HepG2 (cell line): ENCODE measurements around the gene ARHGAP29. TPM values are rescaled to one million over a fixed set of nuclear protein-coding genes. Genes with fewer than 3 reads are reported as not detected.
A peak's percentile ranks its signal among the peaks of the same experiment; 100 is the strongest.

Experiments used
- DMAP1 ChIP-seq: IDR thresholded peaks from 2 replicates; pipeline ENCODE4 v1.6.1; 2016
- ELF3 ChIP-seq: IDR thresholded peaks from 2 replicates; pipeline ENCODE4 v1.6.1; 2016; ENCODE audit warnings: missing genetic modification reagents, missing compliant biosample characterization
- ERF ChIP-seq: IDR thresholded peaks from 2 replicates; pipeline ENCODE4 v1.6.1; 2018; ENCODE audit warnings: missing biosample characterization, missing genetic modification reagents
- KLF12 ChIP-seq: sonication (generic); formaldehyde crosslinking; IDR thresholded peaks from 2 replicates; pipeline ENCODE4 v1.4.0; 2020; ENCODE audit warnings: missing genetic modification reagents, borderline replicate concordance
- MXD4 ChIP-seq: IDR thresholded peaks from 2 replicates; pipeline ENCODE4 v1.6.1; 2016; ENCODE audit warnings: mild to moderate bottlenecking, missing biosample characterization, missing genetic modification reagents
- PRPF4 ChIP-seq: fragments of 200-400 bp; formaldehyde crosslinking; IDR thresholded peaks from 2 replicates; pipeline ENCODE4 v1.6.1; 2016; ENCODE audit warnings: low read length, low read depth; ENCODE audit not compliant: poor library complexity, severe bottlenecking
- RELA ChIP-seq: sonication (generic); formaldehyde crosslinking; IDR thresholded peaks from 2 replicates; pipeline ENCODE4 v1.4.0; 2020; ENCODE audit warnings: missing genetic modification reagents
- SATB2 ChIP-seq: sonication (generic); formaldehyde crosslinking; IDR thresholded peaks from 2 replicates; pipeline ENCODE4 v1.5.0; 2020; ENCODE audit warnings: missing genetic modification reagents
- SMAD9 ChIP-seq: sonication (generic); formaldehyde crosslinking; IDR thresholded peaks from 2 replicates; pipeline ENCODE4 v1.5.1; 2020; ENCODE audit warnings: mild to moderate bottlenecking, missing genetic modification reagents
- TOE1 ChIP-seq: sonication (generic); formaldehyde crosslinking; IDR thresholded peaks from 2 replicates; pipeline ENCODE4 v1.4.0; 2020; ENCODE audit warnings: mild to moderate bottlenecking, missing genetic modification reagents
- ZNF354B ChIP-seq: sonication (generic); formaldehyde crosslinking; IDR thresholded peaks from 2 replicates; pipeline ENCODE4 v1.8.0; 2022; ENCODE audit warnings: mild to moderate bottlenecking, missing genetic modification reagents
- ZNF547 ChIP-seq: sonication (generic); formaldehyde crosslinking; IDR thresholded peaks from 2 replicates; pipeline ENCODE4 v1.5.1; 2020; ENCODE audit warnings: mild to moderate bottlenecking, missing genetic modification reagents
- ZNF644 ChIP-seq: IDR thresholded peaks from 2 replicates; pipeline ENCODE4 v1.6.1; 2016; ENCODE audit warnings: low read depth
- ZSCAN31 ChIP-seq: sonication (generic); formaldehyde crosslinking; IDR thresholded peaks from 2 replicates; pipeline ENCODE4 v1.5.0; 2020; ENCODE audit warnings: low read depth, mild to moderate bottlenecking, missing genetic modification reagents
- polyA plus RNA-seq, 8 experiments: library from polyadenylated mRNA; depleted of rRNA in 3 of 8; stranded (reverse) in 7 of 8; unstranded in 1 of 8; fragments of >200 nt; fragmentation: Illumina TruSeq in 4 of 8; extraction: Trizol in 4 of 8; gene quantifications; 2 replicates each; pipeline versions ENCODE4 v1.2.1 to v1.2.3, GENCODE V29; 2011 to 2016; ENCODE audit warnings: low read depth in 4 of 8, missing spikeins in 1 of 8, mixed read lengths in 1 of 8; ENCODE audit not compliant: insufficient read depth in 1 of 8
- total RNA-seq, 5 experiments: library from RNA; depleted of rRNA; stranded (reverse); fragments of >200 nt; fragmentation: Illumina TruSeq; extraction: Trizol; gene quantifications; 2 replicates each; pipeline ENCODE4 v1.2.3, GENCODE V29; 2016; ENCODE audit warnings: low read depth in 1 of 5
- TF ChIP-seq, protein P1 (sequence below): sonication (generic); formaldehyde crosslinking; IDR thresholded peaks from 2 replicates; pipeline ENCODE4 v1.4.0; 2020; ENCODE audit warnings: low read depth, missing genetic modification reagents
- TF ChIP-seq, protein P2 (sequence below): sonication (generic); formaldehyde crosslinking; IDR thresholded peaks from 2 replicates; pipeline ENCODE4 v1.5.1; 2020; ENCODE audit warnings: mild to moderate bottlenecking, missing genetic modification reagents, moderate library complexity
- TF ChIP-seq, protein P3 (sequence below): sonication (generic); formaldehyde crosslinking; IDR thresholded peaks from 2 replicates; pipeline ENCODE4 v1.8.1; 2023; ENCODE audit warnings: mild to moderate bottlenecking, missing genetic modification reagents
- TF ChIP-seq, protein P4 (sequence below): sonication (generic); formaldehyde crosslinking; conservative IDR thresholded peaks from 2 replicates; pipeline ENCODE4 v1.5.0; 2020; ENCODE audit warnings: missing genetic modification reagents

ARHGAP29 gene
- total and polyA plus RNA-seq, 2 of the 13 experiments (the other 11 are each of a cell fraction or from before 2014, with no cell fraction given) = 12.8 to 18.3 TPM

DNA sequence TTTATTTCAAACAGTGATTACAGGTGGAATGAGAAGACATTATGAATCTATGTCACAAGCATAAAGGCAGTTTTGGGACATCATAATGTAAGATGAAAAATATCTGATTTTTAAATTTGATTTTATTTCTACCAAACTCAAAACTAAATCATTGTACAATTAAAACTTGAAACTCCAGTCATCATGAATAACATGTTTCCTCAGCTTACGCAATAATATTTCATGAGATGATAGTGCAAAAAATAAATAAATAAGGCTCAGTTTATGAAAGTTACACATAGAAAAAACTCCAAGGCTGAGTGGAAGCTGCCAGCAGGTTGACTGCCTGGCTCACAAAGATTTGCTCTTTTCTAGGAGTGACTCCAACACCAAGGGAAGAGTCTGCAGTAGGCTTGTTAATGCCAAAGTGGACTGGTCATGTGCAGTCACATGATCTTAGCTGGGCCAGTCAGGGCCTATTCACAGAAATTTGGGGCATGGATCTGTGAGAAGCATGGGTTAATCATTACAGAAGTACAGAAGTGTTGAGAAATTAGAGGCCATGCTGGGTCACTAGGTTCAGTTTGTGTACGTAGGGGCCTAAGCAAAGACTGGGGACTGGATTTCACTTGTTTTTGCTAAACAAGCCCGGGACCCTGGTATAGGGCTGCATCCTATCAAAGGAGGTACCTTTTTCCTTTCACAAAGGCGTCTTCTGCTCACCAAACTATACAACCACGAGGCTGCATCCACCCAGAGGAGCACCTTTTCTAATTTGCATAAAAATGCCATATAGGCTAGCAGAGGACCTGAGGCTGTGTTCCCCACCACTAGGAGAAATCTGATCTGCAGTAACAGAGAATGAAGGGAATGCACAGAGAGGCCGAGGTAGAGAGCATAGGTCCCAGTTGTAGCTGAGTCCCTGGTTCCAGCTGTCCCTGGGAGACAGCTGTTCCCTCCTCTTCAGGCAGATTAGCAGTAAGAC lies 111.6 kb downstream of the ARHGAP29 start (continued):
- TF ChIP-seq ZNF644 (CRISPR knock-in tag) = peak; percentile 98
- peak; percentile 50; the same call in 1 of the 2 replicates for TF ChIP-seq ZSCAN31 (CRISPR knock-in tag)
- TF ChIP-seq, protein P1, sequence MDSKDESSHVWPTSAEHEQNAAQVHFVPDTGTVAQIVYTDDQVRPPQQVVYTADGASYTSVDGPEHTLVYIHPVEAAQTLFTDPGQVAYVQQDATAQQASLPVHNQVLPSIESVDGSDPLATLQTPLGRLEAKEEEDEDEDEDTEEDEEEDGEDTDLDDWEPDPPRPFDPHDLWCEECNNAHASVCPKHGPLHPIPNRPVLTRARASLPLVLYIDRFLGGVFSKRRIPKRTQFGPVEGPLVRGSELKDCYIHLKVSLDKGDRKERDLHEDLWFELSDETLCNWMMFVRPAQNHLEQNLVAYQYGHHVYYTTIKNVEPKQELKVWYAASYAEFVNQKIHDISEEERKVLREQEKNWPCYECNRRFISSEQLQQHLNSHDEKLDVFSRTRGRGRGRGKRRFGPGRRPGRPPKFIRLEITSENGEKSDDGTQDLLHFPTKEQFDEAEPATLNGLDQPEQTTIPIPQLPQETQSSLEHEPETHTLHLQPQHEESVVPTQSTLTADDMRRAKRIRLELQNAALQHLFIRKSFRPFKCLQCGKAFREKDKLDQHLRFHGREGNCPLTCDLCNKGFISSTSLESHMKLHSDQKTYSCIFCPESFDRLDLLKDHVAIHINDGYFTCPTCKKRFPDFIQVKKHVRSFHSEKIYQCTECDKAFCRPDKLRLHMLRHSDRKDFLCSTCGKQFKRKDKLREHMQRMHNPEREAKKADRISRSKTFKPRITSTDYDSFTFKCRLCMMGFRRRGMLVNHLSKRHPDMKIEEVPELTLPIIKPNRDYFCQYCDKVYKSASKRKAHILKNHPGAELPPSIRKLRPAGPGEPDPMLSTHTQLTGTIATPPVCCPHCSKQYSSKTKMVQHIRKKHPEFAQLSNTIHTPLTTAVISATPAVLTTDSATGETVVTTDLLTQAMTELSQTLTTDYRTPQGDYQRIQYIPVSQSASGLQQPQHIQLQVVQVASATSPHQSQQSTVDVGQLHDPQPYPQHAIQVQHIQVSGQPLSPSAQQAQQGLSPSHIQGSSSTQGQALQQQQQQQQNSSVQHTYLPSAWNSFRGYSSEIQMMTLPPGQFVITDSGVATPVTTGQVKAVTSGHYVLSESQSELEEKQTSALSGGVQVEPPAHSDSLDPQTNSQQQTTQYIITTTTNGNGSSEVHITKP (CRISPR knock-in tag) = 0 out of 2 replicates have a peak, but pooled peaks have one; percentile 20
- TF ChIP-seq ERF = peak; percentile 67; the same call in 1 of the 2 replicates
- no peak for TF ChIP-seq RELA (CRISPR knock-in tag)
- TF ChIP-seq SATB2 = no peak
- TF ChIP-seq ZNF354B (CRISPR knock-in tag) = no peak
- peak; percentile 49; the same call in 1 of the 2 replicates for TF ChIP-seq ELF3 (CRISPR knock-in tag)
- peak; percentile 53 for TF ChIP-seq MXD4 (CRISPR knock-in tag)
- TF ChIP-seq, protein P2, sequence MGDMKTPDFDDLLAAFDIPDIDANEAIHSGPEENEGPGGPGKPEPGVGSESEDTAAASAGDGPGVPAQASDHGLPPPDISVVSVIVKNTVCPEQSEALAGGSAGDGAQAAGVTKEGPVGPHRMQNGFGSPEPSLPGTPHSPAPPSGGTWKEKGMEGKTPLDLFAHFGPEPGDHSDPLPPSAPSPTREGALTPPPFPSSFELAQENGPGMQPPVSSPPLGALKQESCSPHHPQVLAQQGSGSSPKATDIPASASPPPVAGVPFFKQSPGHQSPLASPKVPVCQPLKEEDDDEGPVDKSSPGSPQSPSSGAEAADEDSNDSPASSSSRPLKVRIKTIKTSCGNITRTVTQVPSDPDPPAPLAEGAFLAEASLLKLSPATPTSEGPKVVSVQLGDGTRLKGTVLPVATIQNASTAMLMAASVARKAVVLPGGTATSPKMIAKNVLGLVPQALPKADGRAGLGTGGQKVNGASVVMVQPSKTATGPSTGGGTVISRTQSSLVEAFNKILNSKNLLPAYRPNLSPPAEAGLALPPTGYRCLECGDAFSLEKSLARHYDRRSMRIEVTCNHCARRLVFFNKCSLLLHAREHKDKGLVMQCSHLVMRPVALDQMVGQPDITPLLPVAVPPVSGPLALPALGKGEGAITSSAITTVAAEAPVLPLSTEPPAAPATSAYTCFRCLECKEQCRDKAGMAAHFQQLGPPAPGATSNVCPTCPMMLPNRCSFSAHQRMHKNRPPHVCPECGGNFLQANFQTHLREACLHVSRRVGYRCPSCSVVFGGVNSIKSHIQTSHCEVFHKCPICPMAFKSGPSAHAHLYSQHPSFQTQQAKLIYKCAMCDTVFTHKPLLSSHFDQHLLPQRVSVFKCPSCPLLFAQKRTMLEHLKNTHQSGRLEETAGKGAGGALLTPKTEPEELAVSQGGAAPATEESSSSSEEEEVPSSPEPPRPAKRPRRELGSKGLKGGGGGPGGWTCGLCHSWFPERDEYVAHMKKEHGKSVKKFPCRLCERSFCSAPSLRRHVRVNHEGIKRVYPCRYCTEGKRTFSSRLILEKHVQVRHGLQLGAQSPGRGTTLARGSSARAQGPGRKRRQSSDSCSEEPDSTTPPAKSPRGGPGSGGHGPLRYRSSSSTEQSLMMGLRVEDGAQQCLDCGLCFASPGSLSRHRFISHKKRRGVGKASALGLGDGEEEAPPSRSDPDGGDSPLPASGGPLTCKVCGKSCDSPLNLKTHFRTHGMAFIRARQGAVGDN (CRISPR knock-in tag) = no peak
- TF ChIP-seq, protein P3, sequence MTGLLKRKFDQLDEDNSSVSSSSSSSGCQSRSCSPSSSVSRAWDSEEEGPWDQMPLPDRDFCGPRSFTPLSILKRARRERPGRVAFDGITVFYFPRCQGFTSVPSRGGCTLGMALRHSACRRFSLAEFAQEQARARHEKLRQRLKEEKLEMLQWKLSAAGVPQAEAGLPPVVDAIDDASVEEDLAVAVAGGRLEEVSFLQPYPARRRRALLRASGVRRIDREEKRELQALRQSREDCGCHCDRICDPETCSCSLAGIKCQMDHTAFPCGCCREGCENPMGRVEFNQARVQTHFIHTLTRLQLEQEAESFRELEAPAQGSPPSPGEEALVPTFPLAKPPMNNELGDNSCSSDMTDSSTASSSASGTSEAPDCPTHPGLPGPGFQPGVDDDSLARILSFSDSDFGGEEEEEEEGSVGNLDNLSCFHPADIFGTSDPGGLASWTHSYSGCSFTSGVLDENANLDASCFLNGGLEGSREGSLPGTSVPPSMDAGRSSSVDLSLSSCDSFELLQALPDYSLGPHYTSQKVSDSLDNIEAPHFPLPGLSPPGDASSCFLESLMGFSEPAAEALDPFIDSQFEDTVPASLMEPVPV = peak; percentile 42; the same call in 1 of the 2 replicates
- 0 out of 2 replicates have a peak, but pooled peaks have one; percentile 33 for TF ChIP-seq TOE1 (CRISPR knock-in tag)
- peak; percentile 40 for TF ChIP-seq DMAP1 (CRISPR knock-in tag)
- TF ChIP-seq PRPF4 = no peak
- peak; percentile 35; the same call in 1 of the 2 replicates for TF ChIP-seq ZNF547 (CRISPR knock-in tag)
- TF ChIP-seq SMAD9 (CRISPR knock-in tag) = no peak
- TF ChIP-seq, protein P4, sequence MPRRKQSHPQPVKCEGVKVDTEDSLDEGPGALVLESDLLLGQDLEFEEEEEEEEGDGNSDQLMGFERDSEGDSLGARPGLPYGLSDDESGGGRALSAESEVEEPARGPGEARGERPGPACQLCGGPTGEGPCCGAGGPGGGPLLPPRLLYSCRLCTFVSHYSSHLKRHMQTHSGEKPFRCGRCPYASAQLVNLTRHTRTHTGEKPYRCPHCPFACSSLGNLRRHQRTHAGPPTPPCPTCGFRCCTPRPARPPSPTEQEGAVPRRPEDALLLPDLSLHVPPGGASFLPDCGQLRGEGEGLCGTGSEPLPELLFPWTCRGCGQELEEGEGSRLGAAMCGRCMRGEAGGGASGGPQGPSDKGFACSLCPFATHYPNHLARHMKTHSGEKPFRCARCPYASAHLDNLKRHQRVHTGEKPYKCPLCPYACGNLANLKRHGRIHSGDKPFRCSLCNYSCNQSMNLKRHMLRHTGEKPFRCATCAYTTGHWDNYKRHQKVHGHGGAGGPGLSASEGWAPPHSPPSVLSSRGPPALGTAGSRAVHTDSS (CRISPR knock-in tag) = no peak
- TF ChIP-seq KLF12 (CRISPR knock-in tag) = no peak
